CD14-positive monocyte (primary cell): ENCODE data around the gene SYNRG. TPM values are rescaled to one million over a fixed set of nuclear protein-coding genes. Genes with fewer than 3 reads are reported as not detected.
"Not testable (repeated sequence)": the region's sequence is repeated elsewhere in the genome, so short reads cannot be mapped to it uniquely, and the experiment has no call there.

Source experiments
- DNase-seq, 3 donors: peaks; one replicate each; pipeline ENCODE4 v3.0.0-alpha.2; 2011 to 2022
- H2AFZ ChIP-seq: 2 replicates; pipeline ENCODE4 v1.6.0; 2012; ENCODE audit warnings: mild to moderate bottlenecking, low read depth, low read length, inconsistent platforms; ENCODE audit not compliant: insufficient read depth, poor library complexity, severe bottlenecking
- H3K27ac ChIP-seq, 2 donors: 1 replicate in 1 of 2; 2 replicates in 1 of 2; pipeline ENCODE4 v1.5.1; 2012 to 2013; ENCODE audit warnings: low read length in 2 of 2, control low read depth in 1 of 2, inconsistent platforms in 1 of 2, low read depth in 1 of 2, mild to moderate bottlenecking in 1 of 2
- H3K27me3 ChIP-seq, 2 donors: one replicate each; pipeline versions ENCODE4 v1.6.0 to v1.6.1; 2011 to 2013; ENCODE audit warnings: low read length in 2 of 2; ENCODE audit not compliant: control insufficient read depth in 2 of 2, insufficient read depth in 2 of 2
- H3K36me3 ChIP-seq, 2 donors: replicated peaks in 1 of 2; 1 replicate in 1 of 2; 2 replicates in 1 of 2; pipeline versions ENCODE4 v1.5.1 to v1.6.1; 2012 to 2013; ENCODE audit warnings: low read length in 2 of 2, control low read depth in 1 of 2, inconsistent platforms in 1 of 2, mild to moderate bottlenecking in 1 of 2; ENCODE audit not compliant: insufficient read depth in 2 of 2, control insufficient read depth in 1 of 2
- H3K4me1 ChIP-seq, 2 donors: 1 replicate in 1 of 2; 2 replicates in 1 of 2; pipeline versions ENCODE4 v1.5.1 to v1.6.1; 2012 to 2013; ENCODE audit warnings: low read length in 2 of 2, control low read depth in 1 of 2, inconsistent platforms in 1 of 2, mild to moderate bottlenecking in 1 of 2, moderate library complexity in 1 of 2; ENCODE audit not compliant: insufficient read depth in 2 of 2, control insufficient read depth in 1 of 2
- H3K4me2 ChIP-seq: replicated peaks from 2 replicates; pipeline ENCODE3; 2012; ENCODE audit warnings: low read length, moderate library complexity, mild to moderate bottlenecking; ENCODE audit not compliant: poor library complexity, severe bottlenecking; ENCODE audit errors: extremely low read depth
- H3K4me3 ChIP-seq, 3 experiments: fragments of 200-600 bp in 1 of 3; sonication (generic) in 1 of 3; replicated peaks in 1 of 3; 1 replicate in 2 of 3; 2 replicates in 1 of 3; pipeline ENCODE4 v1.5.1; 2011 to 2013; ENCODE audit warnings: low read length in 3 of 3, mild to moderate bottlenecking in 3 of 3, control low read depth in 2 of 3, low read depth in 2 of 3, inconsistent platforms in 1 of 3, moderate library complexity in 1 of 3
- H3K79me2 ChIP-seq: 2 replicates; pipeline ENCODE4 v1.6.0; 2012; ENCODE audit warnings: mild to moderate bottlenecking, control low read depth, inconsistent platforms, low read length, moderate library complexity; ENCODE audit not compliant: insufficient read depth
- H3K9ac ChIP-seq: 2 replicates; pipeline ENCODE4 v1.6.0; 2017; ENCODE audit warnings: low read length, mild to moderate bottlenecking; ENCODE audit not compliant: insufficient read depth, poor library complexity, severe bottlenecking
- H3K9me3 ChIP-seq, 2 donors: replicated peaks in 1 of 2; 1 replicate in 1 of 2; 2 replicates in 1 of 2; pipeline versions ENCODE4 v1.5.1 to v1.6.1; 2012 to 2013; ENCODE audit warnings: low read length in 2 of 2, control low read depth in 1 of 2; ENCODE audit not compliant: control insufficient read depth in 1 of 2, insufficient read depth in 1 of 2
- H4K20me1 ChIP-seq: 2 replicates; pipeline ENCODE4 v1.6.0; 2012; ENCODE audit warnings: mild to moderate bottlenecking, low read length, control low read depth, moderate library complexity; ENCODE audit not compliant: insufficient read depth
- H3K27ac Mint-ChIP-seq, 7 donors: one replicate each; pipeline ENCODE4 v1.8.0; 2020; ENCODE audit warnings: mild to moderate bottlenecking in 7 of 7, mixed read lengths in 7 of 7, moderate library complexity in 6 of 7, inconsistent platforms in 2 of 7
- H3K27me3 Mint-ChIP-seq, 3 donors: one replicate each; pipeline ENCODE4 v1.8.0; 2021 to 2022; ENCODE audit warnings: low read depth in 3 of 3, mild to moderate bottlenecking in 3 of 3, mixed read lengths in 3 of 3, moderate library complexity in 3 of 3, inconsistent platforms in 1 of 3
- H3K36me3 Mint-ChIP-seq, 2 donors: one replicate each; pipeline ENCODE4 v1.8.0; 2020; ENCODE audit warnings: mixed read lengths in 2 of 2, inconsistent platforms in 1 of 2, mild to moderate bottlenecking in 1 of 2
- H3K4me1 Mint-ChIP-seq: one replicate; pipeline ENCODE4 v1.8.0; 2020; ENCODE audit warnings: mild to moderate bottlenecking, mixed read lengths
- H3K4me3 Mint-ChIP-seq, 2 donors: one replicate each; pipeline ENCODE4 v1.8.0; 2020; ENCODE audit warnings: mild to moderate bottlenecking in 2 of 2, mixed read lengths in 2 of 2, moderate library complexity in 1 of 2
- H3K9me3 Mint-ChIP-seq, 7 donors: one replicate each; pipeline ENCODE4 v1.8.0; 2020 to 2022; ENCODE audit warnings: mixed read lengths in 7 of 7, mild to moderate bottlenecking in 6 of 7, moderate library complexity in 6 of 7, inconsistent platforms in 2 of 7
- CTCF ChIP-seq: fragments of 200-600 bp; IDR thresholded peaks from one replicate; pipeline ENCODE4 v1.8.0; 2022; ENCODE audit warnings: antibody characterized with exemption, mild to moderate bottlenecking
- WGBS: methylation state at CpG from one replicate; pipeline ENCODE4 v1.1.5; 2013; ENCODE audit warnings: missing lambda C conversion rate; ENCODE audit not compliant: insufficient coverage; 5-methylcytosine and 5-hydroxymethylcytosine counted together
- intact Hi-C, 2 donors: fragments of 100-400 bp; cut with micrococcal nuclease; formaldehyde crosslinking; loops; one replicate each; pipeline versions ENCODE4 v1.15.0 to v1.15.1; 2023
- polyA plus RNA-seq, 3 donors: library from polyadenylated mRNA; depleted of rRNA in 1 of 3; unstranded in 2 of 3; stranded (reverse) in 1 of 3; fragments of 300-500 nt in 2 of 3; fragments of >200 nt in 1 of 3; fragmentation: Illumina TruSeq in 2 of 3; gene quantifications; 1 replicate in 2 of 3; 2 replicates in 1 of 3; pipeline ENCODE4 v1.2.3, GENCODE V29; 2012 to 2021

SYNRG gene
- polyA plus RNA-seq, 3 donors = 13.1 to 17.5 (median 16.9) TPM

GRCh38 chr17:37610971-37611370 lies 1.8 kb upstream of the SYNRG start:
- H3K4me3 Mint-ChIP-seq = no peak overlapping the region
- H3K27ac Mint-ChIP-seq = no peak overlapping the region
- intact Hi-C loops = no loop called here
- Histone ChIP-seq H3K27me3 (no peaks in the 10 kb centered on the region), H3K4me1 (peaks cover 20 to 33% of the 10 kb centered on the region in 2 donors), H2AFZ (no peak overlapping the region), H3K79me2 (peaks cover 32% of the 10 kb centered on the region), H3K9ac (no peak overlapping the region), H3K27ac (no peak overlapping the region), H4K20me1 (peaks cover 17% of the 10 kb centered on the region), H3K4me2 (no peak overlapping the region), H3K36me3 (peaks cover 21 to 40% of the 10 kb centered on the region in 2 donors), H3K4me3 (no peak overlapping the region), H3K9me3 (no peaks in the 10 kb centered on the region)
- H3K9me3 Mint-ChIP-seq = no peaks in the 10 kb centered on the region
- no peak for DNase-seq
- TF ChIP-seq CTCF = no peak
- no peaks in the 10 kb centered on the region for H3K27me3 Mint-ChIP-seq
- peaks cover 24% of the 10 kb centered on the region for H3K4me1 Mint-ChIP-seq
- 100% methylated on average over 1 of the region's 1 CpG for WGBS
- H3K36me3 Mint-ChIP-seq = peaks cover 22 to 28% of the 10 kb centered on the region in 2 donors

- Histone ChIP-seq H3K27ac (peak overlapping the region in 1 of 2 donors; percentile 86), H3K9ac (peak overlapping the region; percentile 96), H3K4me1 (peaks cover 24 to 39% of the 10 kb centered on the region in 2 donors), H3K79me2 (peaks cover 41% of the 10 kb centered on the region), H3K4me3 (peak overlapping the region; percentile 54 to 94 (median 86)), H3K36me3 (peaks cover 12 to 32% of the 10 kb centered on the region in 2 donors), H4K20me1 (peaks cover 27% of the 10 kb centered on the region), H2AFZ (peak overlapping the region; percentile 94), H3K4me2 (peak overlapping the region; percentile 87)
- DNase-seq, intact Hi-C loops, H3K9me3 ChIP-seq, H3K27me3 Mint-ChIP-seq, H3K27me3 ChIP-seq, H3K9me3 Mint-ChIP-seq: not testable (repeated sequence)
- Mint-ChIP-seq H3K4me1 (peaks cover 29% of the 10 kb centered on the region), H3K36me3 (peaks cover 19 to 24% of the 10 kb centered on the region in 2 donors), H3K4me3 (peak overlapping the region; percentile 88 to 91), H3K27ac (peak overlapping the region in 5 of 7 donors; percentile 30 to 92 (median 82))
- WGBS = 75% methylated on average over 1 of the region's 5 CpGs
Measured at GRCh38 chr17:37610041-37610420, 813 bp upstream of the SYNRG start.
